HG03460 (cell line): ENCODE measurements around the gene GOPC.

Source experiments
- ATAC-seq: cut with Tn5 transposase; IDR thresholded peaks from one replicate; pipeline ENCODE4 v1.9.1; 2021; ENCODE audit not compliant: unreplicated experiment

GOPC gene

DNA sequence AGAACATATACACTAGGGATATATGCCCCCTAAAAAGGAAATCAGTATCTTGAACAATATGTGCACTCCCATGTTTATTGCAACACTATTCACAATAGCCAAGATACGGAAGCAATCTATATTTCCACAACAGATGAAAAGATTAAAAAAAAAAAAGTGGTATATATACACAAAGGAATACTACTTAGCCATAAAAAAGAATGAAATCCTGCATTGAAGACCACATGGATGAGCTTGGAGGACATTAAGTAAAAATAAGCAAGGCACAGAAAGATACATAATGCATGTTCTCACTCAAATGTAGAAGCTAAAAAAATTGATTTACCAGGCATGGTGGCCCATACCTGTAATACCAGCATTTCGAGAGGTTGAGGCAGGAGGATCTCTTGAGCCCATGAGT is 4.6 kb downstream of the GOPC start:
- no peak for ATAC-seq

DNA sequence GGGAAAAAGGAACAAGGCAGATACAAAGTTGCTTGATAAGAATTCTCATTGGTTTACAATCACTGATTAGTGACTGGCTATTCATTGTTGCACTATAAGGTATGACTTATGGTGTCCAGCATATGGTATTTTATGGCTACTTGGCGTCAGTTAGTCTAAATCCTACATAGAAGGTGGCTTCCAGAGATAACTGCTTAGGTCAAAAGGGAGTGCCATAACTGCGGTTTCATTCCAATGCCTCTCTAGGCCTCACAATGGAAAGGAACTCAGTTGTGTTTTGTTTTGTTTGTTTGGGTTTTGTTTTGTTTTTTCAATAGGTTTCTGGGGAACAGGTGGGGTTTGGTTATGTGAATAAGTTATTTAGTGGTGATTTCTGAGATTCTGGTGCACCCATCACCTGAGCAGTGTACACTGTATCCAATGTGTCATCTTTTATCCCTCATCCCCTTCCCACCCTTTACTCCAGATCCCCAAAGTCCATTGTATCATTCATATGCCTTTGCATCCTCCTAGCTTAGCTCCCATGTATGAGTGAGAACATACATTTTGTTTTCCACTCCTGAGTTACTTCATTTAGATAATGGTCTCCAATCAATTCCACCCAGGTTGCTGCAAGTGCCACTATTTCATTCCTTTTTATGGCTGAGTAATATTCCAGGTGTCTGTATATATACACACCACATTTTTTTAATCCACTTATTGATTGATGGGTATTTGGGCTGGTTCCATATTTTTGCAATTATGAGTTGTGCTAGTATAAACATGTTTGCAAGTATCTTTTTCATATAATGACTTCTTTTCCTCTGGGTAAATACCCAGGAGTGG is 7.0 kb downstream of the GOPC start:
- ATAC-seq, result no peak

DNA sequence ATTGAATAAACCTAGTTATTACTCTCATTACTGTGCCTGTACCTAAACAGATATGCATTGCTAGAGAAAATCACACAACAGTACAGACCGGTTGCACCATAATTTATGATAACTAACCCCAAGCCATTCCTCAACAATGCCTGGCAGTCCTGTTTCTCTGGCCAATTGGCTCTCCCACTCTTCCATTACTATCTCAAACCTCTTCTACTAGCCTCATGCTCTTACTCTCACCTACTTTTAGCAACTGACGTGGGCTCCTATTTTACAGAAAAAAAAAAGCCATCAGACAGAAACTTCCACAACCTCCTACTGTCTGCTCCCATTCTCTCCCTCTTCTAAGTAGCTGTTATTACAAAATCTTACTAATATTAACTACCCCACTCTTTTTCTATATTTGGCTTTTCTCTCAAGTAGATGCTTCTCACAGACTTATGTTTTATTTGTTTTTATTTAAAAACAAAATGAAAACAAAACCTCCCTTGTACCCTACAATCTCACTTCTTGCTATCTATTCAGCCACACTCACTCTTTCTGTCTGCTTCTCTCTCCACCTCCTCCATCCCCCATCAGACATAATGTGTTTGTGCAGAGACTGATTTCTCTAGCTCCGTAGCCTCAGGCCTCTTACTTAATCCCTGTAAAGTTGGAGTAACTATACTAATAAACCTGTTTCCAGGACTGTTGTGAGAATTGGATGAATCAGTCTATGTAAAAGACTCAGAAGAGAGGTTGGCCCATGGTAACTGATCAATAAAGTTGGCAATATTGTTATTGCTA is 9.1 kb downstream of the GOPC start:
- no peak for ATAC-seq

DNA sequence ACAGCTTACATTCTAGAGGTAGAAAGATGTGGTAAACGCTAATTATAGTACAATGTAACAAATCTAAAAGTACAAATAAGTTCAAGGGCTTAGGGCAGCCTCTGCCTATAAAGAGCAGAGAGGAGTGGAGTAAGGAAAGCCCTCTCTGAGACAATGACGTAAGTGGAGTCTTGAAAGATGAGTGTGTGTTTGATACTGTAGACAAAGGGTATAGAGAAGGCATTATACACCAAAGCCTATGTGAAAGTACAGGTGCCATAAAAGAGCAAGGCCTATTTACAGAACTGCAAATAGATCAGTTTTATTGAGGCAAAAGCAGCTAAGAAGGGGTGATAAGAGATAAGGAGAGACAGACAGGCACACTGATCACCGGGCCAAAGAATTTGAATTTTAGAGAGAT is 10.9 kb downstream of the GOPC start:
- ATAC-seq, result no peak

DNA sequence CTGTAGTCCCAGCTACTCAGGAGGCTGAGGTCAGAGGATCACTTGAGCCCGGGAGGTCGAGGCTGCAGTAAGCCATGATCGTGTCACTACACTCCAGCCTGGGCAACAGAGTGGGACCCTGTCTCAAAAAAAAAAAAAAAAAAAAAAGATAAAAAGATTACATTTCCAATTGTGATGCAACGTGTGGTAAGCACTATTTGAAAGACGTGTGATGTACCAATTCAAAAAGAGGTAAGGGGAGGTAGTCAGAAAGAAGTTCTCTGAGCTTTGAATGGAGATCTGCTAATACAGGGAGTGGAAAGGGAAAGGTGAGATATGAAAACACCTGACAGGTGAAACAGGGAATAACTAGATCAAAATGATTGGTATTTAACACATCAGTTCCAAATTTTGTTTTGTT is 11.9 kb downstream of the GOPC start:
- ATAC-seq, result no peak

DNA sequence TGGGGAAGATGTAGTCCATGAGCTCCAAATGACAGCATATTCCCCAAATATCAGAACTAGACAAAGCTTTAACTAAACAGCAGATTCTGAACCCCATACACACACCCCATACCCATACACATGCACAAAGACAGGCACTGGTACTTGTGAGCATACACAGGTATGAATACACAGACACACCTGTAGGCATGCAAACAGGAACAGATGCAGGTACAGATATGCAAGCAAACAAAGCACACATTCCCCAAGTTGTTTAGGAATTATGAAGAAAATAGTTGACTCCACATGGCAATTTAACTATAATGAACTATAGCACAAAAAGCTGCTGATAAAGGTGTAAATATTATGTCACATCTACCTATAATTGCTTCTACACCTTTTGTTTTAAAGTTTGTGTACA is 16.7 kb downstream of the GOPC start:
- no peak for ATAC-seq

DNA sequence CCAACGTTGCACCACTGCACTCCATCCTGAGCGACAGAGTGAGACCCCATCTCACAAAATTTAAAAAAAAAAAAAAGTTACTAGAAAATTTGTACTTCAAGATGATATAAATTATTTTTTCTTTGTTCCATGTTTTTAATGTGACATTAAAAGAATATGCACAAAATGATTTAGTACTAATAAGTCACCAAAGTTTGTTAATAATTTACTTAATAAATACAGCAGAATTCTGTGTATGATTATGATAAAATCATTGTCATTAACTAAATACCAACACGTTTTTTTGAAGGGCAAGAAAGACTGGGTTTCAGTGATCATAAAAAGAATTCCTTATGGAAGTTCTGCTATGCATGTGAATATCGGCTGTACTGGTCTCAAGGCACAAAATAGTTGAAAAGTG is 28.1 kb downstream of the GOPC start:
- no peak for ATAC-seq

DNA sequence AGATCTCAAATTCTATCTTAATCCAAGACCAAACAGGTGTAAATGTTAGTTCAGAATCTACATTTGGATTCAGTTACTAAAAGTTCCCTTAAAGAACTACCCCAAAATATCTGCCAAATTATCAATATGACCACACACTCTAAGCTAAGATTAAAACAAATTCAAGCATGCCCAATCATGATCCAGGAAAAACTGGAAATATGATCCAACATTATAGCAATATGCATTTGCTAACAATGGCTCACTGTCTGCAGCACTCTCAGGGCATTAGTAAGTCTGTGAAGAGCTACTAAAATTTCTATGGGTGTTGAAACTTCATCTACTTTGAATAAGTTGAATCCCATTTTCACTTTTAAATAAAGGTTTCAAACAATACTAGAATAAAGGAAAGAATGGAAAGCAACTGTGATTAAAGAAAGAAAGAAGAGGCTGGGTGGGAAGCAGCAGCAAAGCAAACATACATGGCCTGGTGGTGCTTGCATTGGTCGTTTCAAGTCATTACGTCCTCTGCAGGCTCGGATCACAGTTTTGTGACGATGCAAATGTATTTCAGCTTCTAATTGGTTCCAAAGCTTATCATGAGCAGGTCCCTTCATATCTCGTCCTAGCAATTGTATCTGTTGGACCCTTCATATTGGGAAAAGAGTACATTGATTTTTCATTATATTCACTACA is 29.2 kb downstream of the GOPC start:
- no peak for ATAC-seq

DNA sequence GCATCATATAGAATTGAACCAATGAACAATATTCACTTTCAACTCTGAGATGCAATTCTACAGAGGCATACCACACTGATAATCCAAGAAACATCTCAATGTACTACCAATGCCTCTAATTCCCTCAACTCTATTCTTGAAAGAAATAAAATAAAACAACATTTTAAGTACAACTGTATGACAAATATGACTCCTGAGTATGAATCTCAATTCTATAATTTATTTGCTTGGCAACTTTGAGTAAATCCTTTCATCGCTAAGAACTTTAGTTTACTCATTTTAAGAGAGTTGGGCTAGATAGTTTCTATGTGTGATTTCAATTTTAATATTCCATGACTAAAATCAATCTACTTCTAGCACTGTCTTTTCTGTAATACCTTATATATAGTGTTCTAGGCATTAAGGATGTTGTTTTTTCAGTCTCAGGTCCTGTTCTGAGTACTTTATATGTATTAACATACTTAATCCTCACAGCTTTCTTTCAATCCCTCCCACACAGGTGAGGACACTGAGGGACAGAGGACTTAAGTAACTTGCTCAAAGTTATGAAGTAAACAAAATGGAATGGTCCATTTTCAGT is 33.4 kb downstream of the GOPC start:
- ATAC-seq, result no peak

DNA sequence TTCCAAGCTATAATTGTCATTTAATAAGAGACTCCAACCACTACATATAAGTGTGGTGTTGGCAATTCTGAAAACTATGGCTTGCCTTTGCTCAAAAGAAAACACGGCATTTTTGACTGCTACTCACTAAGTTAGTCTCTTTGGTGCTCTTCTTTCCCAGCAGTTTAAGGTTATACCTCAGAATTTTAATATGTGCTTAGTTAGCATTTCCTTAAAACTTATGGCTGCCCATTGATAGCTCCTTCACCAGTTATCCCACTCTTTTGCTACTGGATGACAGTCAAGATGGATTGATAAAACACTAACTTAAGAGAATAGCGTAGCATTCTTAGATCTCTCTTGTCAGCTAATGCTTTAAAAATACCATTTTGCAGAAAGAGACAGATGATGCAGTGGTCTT is 34.1 kb downstream of the GOPC start:
- no peak for ATAC-seq

DNA sequence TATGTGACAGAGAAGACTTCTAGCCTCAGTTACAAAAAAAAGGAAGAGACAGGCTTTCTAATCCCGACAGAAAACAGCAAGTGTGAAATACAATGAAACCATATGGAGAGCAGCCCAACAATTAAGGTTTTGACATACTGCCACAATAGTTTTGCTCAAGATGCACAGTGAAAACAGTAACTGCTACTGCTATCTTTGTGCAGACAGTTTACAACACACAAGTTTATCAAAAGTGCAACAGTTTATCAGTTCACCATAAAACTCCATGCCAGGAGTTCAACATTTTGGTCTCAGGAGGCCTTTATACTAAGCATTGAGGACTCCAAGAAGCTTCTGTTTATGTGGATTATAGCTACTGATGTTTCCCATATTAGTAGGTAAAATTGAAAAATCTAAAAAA is 37.6 kb downstream of the GOPC start:
- ATAC-seq, result no peak

DNA sequence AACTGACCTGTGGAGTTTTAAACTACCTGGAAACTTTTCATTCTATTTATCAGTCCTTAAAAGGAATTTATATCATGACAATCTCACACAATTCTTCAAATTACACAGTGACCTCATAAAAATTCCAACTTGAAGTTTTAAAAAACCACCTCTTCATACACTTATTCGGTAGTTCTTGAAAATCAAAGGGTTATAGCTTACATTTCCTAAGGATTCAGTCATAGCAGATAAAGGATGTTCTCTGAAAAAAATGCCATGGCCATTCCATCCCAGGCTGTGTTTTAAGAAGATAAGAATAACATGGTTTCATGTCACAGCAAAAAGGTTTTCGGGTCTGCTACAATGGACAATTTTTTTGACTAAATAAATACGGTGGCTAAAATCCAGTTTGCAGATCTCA is 41.2 kb downstream of the GOPC start:
- no peak for ATAC-seq

DNA sequence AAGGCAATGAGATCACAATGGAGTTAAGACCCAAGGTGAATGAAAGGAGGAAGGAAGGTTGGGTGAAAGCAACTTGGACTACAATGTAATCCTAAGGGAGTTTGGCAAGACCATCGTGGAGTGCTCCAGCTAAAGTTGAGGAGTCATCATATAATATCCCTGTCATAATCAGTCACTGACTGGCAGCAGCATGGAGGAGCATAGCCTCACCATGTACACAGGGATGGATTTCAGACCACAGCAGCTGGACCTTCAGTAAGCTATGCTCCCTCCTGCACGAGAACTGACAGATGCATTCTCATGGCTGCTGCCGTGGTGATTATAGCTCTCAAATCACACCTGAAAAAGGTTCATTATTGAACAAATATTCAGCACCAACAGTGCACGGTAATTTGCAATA is 43.0 kb downstream of the GOPC start:
- ATAC-seq, result no peak

DNA sequence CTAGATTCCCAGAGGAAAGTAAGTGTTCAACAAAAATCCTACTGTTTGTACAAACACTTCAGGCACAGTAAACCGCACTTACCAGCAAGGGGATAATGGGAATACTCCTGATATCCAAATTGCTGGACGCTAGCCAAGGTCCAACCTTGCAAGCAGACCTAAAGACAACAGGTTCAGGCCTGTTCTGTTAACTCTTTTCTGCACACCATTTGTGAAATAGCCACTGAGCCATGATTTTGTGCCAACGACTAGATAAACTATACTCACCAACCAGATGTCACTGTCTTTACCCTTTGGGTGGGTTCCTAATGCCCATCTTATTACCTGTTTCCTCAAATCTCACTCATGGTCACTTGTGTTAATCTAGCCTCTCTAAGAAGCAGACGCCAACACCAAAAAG is 43.5 kb downstream of the GOPC start:
- ATAC-seq, result no peak

DNA sequence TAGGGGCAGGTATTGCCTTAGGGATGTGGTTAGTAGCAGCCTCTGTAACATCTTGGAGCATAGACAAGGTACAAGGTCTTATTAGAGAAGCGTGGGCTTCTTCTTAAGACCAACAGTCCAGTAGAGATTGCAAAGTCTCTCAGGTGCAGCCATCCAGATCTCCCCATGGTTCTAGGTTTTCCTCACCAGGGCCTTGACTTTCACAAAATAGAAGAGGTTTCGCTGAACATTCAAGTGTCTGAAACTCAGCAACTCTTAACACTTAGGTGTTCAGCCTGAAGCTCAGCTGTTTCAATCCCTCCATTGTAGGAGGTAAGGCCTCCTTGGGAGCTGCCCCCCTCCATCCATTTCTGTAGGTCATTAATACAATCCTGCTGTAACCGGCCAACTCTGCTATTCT is 44.4 kb downstream of the GOPC start:
- ATAC-seq, result no peak

DNA sequence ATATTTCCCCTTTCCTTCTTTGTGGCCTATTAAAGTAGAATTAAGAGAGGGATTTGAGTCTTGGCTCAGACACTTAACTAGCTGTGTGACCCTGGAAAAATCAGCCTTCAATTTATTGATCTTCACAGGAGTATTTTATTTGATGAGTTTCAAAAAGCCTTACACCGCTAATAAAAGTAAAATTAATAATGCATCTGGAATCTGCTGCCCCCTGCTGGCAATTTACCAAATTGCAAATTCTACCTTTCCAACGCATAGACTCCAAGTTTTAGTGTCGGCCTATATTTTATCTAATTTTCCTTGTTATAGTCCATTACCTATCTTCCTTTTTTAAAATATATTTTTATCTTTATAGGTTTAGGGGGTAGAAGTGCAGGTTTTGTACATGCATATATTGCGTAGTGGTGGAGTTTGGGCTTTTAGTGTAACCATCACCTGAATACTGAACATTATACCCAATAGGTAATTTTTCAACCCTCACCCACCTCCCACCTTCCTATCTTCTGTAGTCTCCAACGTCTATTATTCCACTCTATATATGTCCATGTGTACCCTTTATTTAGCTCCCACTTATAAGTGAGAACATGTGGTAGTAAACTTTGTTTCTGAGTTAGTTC is 46.3 kb downstream of the GOPC start:
- no peak for ATAC-seq

DNA sequence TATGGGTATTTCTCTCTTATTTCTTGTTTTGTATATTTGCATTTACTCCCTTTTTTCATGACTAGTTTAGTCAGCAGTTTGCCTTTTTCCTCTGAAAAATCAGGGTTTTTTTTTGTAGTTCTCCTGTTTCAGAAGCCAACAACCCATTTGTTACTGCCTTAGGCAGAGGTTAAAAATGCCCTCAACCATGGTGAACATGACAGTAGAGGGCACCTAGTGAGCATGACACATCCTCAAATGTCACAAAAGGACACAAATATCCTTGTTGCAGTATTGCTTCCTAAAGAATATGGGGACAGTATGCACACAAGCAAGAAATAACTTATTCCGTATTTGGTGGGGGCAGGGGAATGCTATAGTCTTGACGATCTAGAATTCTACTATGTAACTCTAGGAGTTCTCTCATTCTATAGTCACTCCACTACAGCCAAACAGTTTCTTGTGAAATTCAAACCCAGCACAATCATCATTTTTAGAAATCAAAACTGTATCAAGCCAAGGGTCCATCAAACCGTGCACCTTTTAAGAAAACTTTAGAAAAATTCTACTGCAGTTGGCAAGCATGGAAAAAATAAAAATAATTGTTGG is 47.0 kb downstream of the GOPC start:
- ATAC-seq, result no peak

DNA sequence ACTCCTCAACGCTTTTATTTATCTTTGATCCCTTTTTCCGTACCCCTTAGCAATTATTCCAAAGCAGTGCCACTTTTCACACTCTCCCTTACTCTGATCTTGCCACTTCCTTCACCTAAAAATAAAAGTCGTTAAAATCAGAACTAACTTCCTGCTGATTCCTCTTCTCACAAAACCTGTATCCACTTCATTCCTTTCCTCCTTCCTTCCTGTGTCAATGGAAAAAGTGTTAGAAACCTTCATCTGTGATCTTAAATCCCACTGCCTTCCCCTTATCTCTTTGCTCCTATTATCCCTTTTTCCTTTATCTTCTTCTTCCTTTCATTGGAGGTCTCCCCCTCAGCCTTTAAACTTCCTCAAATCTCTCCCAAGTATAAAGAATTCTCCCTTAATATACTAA is 49.2 kb downstream of the GOPC start:
- ATAC-seq, result no peak

DNA sequence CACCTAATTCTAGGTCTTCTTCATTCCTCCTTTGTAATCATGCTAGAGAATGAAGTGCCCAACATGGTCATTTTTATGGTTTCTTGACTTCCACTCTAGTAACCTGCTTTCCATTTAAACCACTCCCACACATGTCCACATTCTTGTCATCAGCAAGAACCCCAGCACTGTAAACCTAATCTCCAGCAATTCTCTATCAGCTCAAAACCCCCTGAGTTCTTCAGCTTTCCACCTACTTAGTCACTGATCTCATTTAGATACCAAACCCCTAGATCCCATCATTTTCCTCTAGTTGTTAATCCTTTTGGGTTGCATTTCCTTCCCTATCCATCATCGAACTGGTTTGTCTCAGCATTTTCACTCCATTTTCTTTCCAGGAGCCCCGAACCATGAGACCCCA is 49.7 kb downstream of the GOPC start:
- ATAC-seq, result no peak

DNA sequence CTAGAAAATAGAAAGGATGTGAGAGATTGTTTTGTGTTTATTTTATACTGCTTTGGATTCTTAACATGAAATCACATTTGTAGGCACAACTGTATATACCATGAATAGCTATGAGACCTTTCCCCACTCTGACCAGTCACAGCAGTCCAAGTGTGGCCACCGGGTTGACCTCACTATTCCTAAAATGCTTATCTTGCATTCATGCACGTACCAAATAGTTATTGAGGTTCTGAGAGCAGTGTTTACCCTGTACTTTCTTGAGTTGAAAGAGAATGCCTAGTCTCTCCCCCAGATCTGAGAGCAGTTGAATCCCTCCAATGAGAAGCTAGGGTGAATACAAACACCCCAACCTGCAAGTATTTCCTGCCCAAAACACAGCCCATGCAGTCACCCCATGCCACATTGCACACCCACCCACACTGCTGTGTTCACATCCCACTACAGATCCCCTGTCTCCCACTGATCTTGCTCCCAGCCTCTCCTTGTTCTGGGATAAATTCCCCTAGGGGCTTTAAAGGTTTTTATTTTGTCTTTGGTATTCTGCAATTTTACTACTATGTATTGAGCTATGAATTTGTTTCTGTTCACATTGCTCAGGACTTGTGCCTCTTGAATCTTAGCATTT is 51.6 kb downstream of the GOPC start:
- no peak for ATAC-seq
